ENCODE results near the gene SHPK.
A peak's percentile ranks its signal among the peaks of the same experiment; 100 is the strongest.

Gene SHPK

GRCh38 chr17:3559270-3559645, 76.8 kb downstream of the SHPK start:
- H3F3A ChIP-seq (ENCODE audit: insufficient read depth, low read length), result no peaks in the 10 kb centered on the region
- no peak overlapping the region for H2AFZ ChIP-seq (ENCODE audit: low read length)
- peaks cover 10% of the 10 kb centered on the region; the same call in 1 of the 2 replicates for H3K27me3 ChIP-seq (ENCODE audit: insufficient read depth, low read length)
- peak overlapping the region; percentile 81 for H3K27ac ChIP-seq (ENCODE audit: low read depth, low read length, poor library complexity, severe bottlenecking)
- no peaks in the 10 kb centered on the region for H3K9me2 ChIP-seq (ENCODE audit: low read depth, low read length)
- peak overlapping the region; percentile 43; the same call in 1 of the 2 replicates for H3K4me2 ChIP-seq (ENCODE audit: low read length)
- peak overlapping the region; percentile 5; the same call in 1 of the 2 replicates for H3K9ac ChIP-seq (ENCODE audit: low read length)
- H3K4me3 ChIP-seq (ENCODE audit: low read depth, low read length, poor library complexity, severe bottlenecking), result peak overlapping the region; percentile 4
- TF ChIP-seq CTCF (IDR thresholded peaks at IDR 0.05; ENCODE audit: low read length) (no peak), EZH2 (IDR thresholded peaks at IDR 0.05; ENCODE audit: borderline replicate concordance, low read length) (no peak)
- H3K79me2 ChIP-seq (ENCODE audit: insufficient read depth, low read length), result no peaks in the 10 kb centered on the region
- no peaks in the 10 kb centered on the region for H3K36me3 ChIP-seq (ENCODE audit: insufficient read depth, low read length)
- peaks cover 31% of the 10 kb centered on the region for H3K4me1 ChIP-seq (ENCODE audit: insufficient read depth, low read length, severe bottlenecking)
- H3K9me3 ChIP-seq (ENCODE audit: low read length), result no peaks in the 10 kb centered on the region
- H4K20me1 ChIP-seq (ENCODE audit: insufficient read depth, low read length), result no peaks in the 10 kb centered on the region

GRCh38 chr17:3558603-3559269, 77.3 kb downstream of the SHPK start:
- H3K4me1 ChIP-seq (ENCODE audit: insufficient read depth, low read length, severe bottlenecking), result peaks cover 31% of the 10 kb centered on the region
- no peaks in the 10 kb centered on the region for H3K36me3 ChIP-seq (ENCODE audit: insufficient read depth, low read length)
- peak overlapping the region; percentile 7 for H3K4me3 ChIP-seq (ENCODE audit: low read depth, low read length, poor library complexity, severe bottlenecking)
- no peaks in the 10 kb centered on the region for H4K20me1 ChIP-seq (ENCODE audit: insufficient read depth, low read length)
- TF ChIP-seq CTCF (IDR thresholded peaks at IDR 0.05; ENCODE audit: low read length) (no peak), EZH2 (IDR thresholded peaks at IDR 0.05; ENCODE audit: borderline replicate concordance, low read length) (no peak)
- H3K27ac ChIP-seq (ENCODE audit: low read depth, low read length, poor library complexity, severe bottlenecking), result peak overlapping the region; percentile 81
- H3K4me2 ChIP-seq (ENCODE audit: low read length), result peak overlapping the region; percentile 43; the same call in 1 of the 2 replicates
- H3K9ac ChIP-seq (ENCODE audit: low read length), result peak overlapping the region; percentile 6; the same call in 1 of the 2 replicates
- no peak overlapping the region for H2AFZ ChIP-seq (ENCODE audit: low read length)
- H3K79me2 ChIP-seq (ENCODE audit: insufficient read depth, low read length), result no peaks in the 10 kb centered on the region
- no peaks in the 10 kb centered on the region for H3K9me3 ChIP-seq (ENCODE audit: low read length)
- peaks cover 10% of the 10 kb centered on the region; the same call in 1 of the 2 replicates for H3K27me3 ChIP-seq (ENCODE audit: insufficient read depth, low read length)
- no peaks in the 10 kb centered on the region for H3F3A ChIP-seq (ENCODE audit: insufficient read depth, low read length)
- no peaks in the 10 kb centered on the region for H3K9me2 ChIP-seq (ENCODE audit: low read depth, low read length)

All from OCI-LY1 (cell line).